Peyer's patch (tissue), 4 donors: Measurements from ENCODE around the gene METRNL.

Experiments used
- CTCF ChIP-seq, 6 experiments: fragments of 450-650 bp in 4 of 6; fragments of 200-600 bp in 2 of 6; sonication (generic) in 1 of 6; IDR thresholded peaks; one replicate each; pipeline ENCODE4 v1.5.1; 2017 to 2019; ENCODE audit warnings: antibody characterized with exemption in 6 of 6, mild to moderate bottlenecking in 3 of 6, moderate library complexity in 1 of 6
- POLR2A ChIP-seq, 2 donors: fragments of 450-650 bp; IDR thresholded peaks; one replicate each; pipeline ENCODE4 v1.5.1; 2017; ENCODE audit warnings: antibody characterized with exemption in 2 of 2, mild to moderate bottlenecking in 2 of 2, moderate library complexity in 2 of 2

DNA sequence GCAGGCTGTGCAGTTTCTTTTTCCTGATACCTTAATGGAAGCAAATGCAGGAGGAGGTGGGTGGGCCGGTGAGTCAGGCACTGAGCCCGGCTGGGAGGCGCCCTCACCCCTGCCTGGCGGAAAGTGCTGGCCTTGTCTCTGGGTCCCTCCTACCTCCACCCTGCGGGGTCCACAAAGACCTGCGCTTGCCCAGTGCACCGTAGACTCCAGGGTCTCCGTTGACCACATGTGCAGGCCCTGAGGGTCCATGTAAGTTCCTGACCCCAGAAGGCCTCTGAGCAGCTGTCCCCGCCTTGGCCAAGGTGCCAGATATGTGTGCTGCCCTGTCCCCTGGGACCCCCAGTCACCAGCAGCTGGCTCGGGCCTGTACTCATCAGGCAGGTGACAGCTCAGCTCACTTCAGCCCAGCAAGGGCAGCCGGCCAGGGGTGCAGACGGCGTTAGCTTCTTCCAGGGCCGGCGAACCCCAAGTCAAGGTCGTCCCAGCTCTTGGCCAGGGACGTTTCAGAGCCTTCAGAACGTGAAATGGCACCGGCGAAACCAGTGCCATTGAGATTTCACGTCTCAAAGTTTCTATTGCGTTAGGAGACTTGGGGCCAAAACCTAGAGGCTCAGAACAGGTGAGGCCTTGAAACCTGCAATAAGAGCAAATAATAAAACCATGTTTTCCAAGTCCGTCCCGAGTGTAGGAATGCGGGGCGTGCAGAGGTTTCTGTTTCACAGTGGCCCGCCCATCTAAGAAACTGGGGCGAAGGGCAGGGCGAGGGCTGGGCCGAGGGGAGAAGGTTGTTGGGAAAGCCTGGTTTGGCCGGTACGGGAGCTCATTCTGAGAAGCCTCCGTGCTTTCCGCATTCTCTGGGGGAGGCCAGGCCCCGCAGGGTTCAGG lies 12.1 kb downstream of the METRNL start:
- TF ChIP-seq CTCF (IDR thresholded peaks at IDR 0.05) (no peak), POLR2A (IDR thresholded peaks at IDR 0.05) (peak in 1 of 2 donors; percentile 79)
